HG02981 (cell line): ENCODE results near the gene PML.
"Not testable (repeated sequence)": the region's sequence is repeated elsewhere in the genome, so short reads cannot be mapped to it uniquely, and the experiment has no call there.

Experiments used
- ATAC-seq: cut with Tn5 transposase; IDR thresholded peaks from one replicate; pipeline ENCODE4 v1.9.1; 2021; ENCODE audit warnings: mild to moderate bottlenecking, moderate library complexity; ENCODE audit not compliant: unreplicated experiment

PML gene

GRCh38 chr15:73957276-73957675, 37.2 kb upstream of the PML start:
- ATAC-seq, result no peak

- no peak for ATAC-seq
These were observed 36.7 kb upstream of the PML start for GRCh38 chr15:73957785-73958184.

DNA sequence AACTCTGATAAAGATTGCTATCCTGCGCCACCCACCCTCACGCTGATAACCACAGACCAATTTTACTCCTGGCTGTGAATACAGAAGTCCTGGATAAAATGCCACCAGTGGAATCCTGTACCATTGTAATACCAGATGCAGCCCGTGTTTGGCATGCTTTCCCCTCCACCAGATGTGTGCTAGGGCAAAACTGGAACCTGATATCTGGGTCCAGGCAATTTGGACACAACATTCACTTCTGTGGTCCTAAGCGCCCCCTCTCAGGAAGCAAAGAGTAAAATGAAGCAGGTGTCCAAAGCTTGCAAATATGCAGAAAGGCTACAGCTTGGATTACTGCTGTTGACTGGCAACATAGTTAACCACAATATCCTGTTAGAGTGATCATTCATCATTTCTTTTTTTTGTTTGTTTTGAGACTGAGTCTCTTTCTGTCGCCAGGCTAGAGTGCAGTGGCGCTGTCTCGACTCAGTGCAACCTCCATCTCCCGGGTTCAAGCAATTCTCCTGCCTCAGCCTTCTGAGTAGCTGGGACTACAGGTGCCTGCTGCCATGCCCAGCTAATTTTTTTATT, 35.4 kb upstream of the PML start:
- no peak for ATAC-seq

DNA sequence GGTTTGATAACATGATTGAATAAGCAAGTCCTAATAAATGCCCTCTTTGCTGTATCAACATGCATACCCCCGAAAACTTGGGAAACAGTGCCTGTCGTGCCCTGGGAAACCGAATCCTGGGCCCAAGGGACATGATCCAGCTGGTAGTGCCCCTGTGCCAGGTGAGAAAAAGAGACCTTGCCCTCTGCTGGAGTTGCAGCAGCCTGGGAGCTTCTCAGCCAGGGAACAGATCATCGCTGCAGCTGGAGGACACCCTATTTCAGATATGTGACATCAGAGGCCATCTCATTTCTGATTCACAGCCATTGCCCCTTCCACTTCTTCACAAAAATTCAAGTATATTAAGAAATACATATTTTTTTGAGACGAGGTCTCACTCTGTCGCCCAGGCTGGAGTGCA, 34.7 kb upstream of the PML start:
- ATAC-seq, result no peak

- ATAC-seq, result not testable (repeated sequence)
These were observed 33.9 kb upstream of the PML start for GRCh38 chr15:73960472-73961070.

DNA sequence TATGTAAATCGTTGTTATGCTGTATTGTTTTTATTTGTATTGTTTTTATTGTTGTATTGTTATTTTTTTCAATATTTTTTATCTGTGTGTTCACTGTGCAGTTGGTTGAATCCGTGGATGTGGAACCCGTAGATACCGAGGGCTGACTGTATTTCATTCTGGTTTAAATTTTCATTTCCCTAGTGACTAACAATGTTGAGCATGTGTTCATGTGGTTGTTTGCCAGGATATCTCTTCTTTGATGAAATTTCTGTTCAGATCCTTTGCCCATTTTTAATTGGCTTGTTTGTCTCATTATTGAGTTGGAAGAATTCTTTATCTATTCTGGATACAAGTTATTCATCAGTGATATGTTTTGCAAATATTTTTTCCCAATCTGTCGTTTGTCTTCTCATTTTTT, 32.1 kb upstream of the PML start:
- ATAC-seq, result no peak

DNA sequence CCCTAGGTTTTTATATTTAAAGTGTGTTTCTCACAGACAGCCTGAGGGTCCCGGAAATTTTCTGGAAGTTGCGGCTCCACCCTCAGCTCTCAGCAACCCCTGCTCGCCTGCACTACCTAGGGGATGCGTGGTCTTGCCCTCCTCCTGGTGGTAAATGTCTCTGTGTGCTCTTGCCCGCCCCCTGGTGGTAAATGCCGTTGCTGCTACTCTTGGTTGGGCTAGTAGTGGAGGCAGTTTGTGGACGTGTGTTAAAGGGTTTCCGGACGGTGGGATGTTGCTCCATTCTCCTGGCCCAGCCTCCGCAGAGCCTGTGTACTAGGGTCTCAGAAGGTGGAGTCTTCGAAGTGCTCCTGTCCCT, 29.8 kb upstream of the PML start:
- ATAC-seq, result peak; percentile 71

DNA sequence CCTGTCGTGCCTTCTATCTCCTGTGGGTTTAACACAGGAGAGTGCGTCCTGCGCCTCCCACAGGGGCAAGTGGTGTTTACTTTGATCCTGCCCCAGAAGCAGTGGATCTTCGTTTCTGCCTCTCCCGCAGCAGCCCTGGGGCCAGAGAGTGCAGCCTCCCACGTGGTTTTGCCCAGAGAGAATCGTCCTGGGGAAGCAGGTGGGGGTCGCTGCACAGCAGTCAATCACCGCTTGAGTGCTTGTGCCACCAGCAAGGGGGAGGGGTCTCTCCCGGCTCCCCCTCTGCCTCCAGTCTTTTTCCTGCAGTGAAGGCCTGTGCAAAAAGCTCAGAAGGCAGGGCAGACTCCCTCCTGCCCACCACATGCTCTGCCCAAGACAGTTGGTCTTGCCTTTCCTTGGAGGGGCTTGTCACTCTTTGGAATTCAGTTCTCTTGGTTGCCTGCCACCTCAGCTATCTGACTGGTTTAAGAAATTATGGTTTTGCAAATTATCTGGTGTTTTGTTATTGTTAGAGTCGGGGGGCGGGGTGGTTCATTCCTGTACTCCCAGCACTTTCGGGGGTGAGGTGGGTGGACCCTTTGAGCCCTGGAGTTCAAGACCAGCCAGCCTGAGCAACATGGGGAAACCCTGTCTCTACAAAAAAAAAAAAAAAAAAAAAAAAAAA, 29.3 kb upstream of the PML start:
- ATAC-seq, result peak; percentile 27

DNA sequence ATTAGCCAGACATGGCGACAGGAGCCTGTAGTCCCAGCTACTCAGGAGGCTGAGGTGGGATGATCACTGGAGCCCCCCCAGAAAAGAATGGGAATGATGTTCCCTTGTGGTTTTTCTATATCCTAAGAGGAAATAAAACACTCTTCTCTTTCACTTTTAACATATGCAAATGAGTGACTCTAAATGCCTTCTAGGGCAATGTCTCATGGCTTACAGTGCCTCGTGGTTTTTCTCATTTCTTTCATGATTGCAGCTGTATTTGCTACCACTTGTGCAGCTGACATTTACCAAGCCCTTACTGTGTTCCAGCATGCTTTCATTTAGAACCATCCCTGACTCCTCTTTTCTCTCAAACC, 28.8 kb upstream of the PML start:
- no peak for ATAC-seq

GRCh38 chr15:73968461-73968860, 26.1 kb upstream of the PML start:
- ATAC-seq, result no peak

GRCh38 chr15:73969151-73969759, 25.3 kb upstream of the PML start:
- no peak for ATAC-seq

DNA sequence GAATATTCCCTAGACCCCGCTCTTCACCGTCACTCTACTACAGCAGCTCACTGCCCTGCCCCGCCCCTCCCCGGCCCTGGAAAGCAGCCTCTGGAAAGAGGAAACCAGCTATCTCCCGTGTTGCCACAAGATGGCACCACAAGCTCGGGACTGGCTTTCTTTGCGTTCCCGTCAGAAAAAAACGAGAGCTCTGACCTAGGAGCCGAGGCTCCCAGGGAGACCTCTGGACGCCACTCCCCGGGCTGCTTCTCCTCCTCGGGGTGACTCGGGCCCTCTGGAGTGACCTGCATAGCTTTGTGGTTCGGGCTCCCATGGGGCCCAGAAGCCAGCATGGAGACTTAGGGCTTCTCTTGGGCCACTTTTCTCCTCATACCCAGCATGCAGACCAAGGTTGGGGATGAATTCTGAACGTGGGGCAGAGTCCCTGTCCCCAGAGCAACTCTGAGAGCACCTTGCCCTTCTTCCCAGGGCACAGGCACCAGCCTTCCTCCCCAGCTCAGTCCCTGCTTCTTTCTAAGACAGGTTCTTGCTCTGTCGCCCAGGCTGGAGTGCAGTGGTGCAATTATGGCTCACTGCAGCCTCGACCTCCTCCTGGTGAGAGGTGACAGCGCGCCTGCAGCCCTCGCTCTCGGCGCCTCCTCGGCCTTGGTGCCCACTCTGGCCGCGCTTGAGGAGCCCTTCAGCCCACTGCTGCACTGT, 21.4 kb upstream of the PML start:
- peak; percentile 56 for ATAC-seq

DNA sequence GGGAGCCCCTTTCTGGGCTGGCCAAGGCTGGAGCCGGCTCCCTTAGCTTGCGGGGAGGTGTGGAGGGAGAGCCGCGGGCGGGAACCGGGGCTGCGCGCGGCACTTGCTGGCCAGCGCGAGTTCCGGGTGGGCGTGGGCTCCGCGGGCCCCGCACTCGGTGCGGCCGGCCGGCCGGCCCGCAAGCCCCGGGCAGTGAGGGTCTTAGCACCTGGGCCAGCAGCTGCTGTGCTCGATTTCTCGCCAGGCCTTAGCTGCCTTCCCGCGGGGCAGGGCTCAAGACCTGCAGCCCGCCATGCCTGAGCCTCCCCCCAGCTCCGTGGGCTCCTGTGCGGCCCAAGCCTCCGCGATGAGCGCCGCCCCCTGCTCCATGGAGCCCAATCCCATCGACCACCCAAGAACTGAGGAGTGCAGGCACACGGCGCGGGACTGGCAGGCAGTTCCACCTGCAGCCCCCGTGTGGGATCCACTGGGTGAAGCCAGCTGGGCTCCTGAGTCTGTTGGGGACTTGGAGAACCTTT, 20.8 kb upstream of the PML start:
- ATAC-seq, result not testable (repeated sequence)

DNA sequence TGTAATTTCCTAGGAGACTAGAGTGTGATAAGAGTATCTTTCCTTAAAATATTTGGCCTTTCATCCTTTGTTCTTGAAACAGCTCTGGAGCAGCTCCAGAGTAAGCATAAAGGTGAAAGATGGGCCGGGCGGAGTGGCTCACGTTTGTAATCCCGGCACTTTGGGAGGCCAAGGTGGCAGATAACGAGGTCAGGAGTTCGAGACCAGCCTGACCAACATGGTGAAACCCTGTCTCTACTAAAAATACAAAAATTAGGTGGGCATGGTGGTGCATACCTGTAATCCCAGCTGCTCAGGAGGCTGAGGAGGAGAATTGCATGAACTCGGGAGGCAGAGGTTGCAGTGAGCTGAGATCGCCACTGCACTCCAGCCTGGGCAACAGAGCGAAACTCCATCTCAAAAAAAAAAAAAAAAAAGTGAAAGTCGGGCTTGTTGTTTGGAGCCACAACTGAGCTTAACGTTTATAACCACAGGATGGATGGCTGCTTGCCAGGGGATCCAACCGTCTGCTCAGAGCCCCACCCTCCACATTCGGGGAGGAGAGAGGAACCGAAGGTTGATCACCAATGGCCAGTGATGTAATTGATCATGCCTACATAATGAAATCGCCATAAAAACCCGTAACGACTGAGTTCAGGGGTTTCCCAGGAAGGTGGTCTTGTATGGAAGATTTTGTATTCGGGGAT, 18.9 kb upstream of the PML start:
- ATAC-seq, result not testable (repeated sequence)

- no peak for ATAC-seq
These were observed 15.6 kb upstream of the PML start for GRCh38 chr15:73978896-73979295.

DNA sequence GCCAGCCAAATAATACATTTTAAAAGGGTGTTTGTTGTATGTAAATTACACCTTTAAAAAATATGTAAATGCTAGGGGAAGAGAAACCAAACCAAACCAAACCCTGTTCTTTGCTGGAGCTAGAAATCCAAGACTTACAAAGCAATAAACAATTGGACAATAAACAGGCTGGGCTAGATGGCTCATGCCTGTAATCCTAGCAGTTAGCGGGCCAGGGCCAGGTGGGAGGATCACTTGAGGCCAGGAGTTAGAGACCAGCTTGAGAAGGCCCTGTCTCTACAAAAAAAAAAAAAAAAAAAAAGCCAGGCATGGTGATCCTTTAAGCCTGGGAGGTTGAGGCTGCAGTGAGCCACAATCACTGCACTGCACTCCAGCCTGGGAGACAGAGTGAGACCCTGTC, 14.9 kb upstream of the PML start:
- no peak for ATAC-seq

- no peak for ATAC-seq
These were observed 12.7 kb upstream of the PML start for GRCh38 chr15:73981761-73982221.

DNA sequence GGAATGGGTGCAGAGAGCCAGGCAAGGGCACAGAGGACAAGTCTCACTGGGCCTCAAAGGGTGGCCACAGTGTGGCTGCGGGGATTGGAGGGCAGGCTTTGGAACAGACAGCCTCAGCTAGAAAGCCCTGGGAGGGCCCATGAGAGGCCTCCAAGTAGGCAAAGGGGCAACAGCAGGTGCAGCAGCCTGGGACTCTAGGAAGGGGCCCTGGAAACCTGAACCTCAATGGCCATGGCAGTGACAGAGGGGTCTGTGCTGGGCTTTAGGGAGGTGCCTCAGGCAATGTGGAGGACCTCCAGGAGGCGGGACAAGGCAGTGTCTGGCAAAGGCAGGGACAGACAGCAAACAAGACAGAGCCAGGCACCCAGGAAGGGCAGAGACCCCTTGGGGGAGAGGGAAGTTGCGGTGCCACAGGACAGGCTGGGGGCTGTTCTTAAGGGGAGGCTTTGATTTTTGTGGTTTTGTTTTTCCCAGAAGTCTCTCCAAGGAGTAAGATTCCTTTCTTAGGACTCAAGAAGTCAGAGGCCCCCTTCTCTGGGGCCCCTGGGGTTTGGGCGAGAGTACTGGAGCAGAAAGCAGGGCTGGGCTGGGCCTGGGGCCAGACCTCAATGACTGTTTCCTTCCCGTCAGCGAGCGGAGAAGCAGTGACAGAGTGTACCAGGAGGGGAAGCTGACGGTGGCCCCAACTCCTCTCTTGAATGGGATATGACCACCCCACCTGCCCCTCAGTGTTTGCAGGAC, 12.1 kb upstream of the PML start:
- ATAC-seq, result no peak

GRCh38 chr15:73983211-73983727, 11.2 kb upstream of the PML start:
- no peak for ATAC-seq

DNA sequence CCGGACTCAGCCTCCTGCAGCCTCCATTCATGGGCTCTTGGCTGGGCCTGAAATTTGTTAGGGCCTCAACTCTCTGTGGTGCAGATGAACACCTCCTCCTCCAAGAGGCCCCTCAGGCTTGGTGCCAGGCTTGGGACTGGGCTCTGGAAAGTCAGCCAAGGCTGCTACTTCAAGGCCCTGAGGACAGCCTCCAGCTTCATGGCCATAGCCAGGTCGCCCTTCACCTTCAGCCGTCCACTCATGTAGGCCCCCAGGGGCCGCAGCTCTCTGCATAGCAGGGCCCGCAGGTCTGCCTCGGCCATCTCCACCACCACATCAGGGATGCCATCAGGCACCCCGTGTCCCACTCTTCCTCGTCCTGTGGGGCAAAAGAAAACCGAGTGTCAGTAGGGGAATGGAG, 10.7 kb upstream of the PML start:
- ATAC-seq, result no peak
